GM19043 (cell line): ENCODE measurements around the gene FBXO31.
"Not testable (repeated sequence)": the region's sequence is repeated elsewhere in the genome, so short reads cannot be mapped to it uniquely, and the experiment has no call there.

Experiments used
- ATAC-seq: cut with Tn5 transposase; IDR thresholded peaks from one replicate; pipeline ENCODE4 v1.9.1; 2021; ENCODE audit warnings: low read depth; ENCODE audit not compliant: unreplicated experiment

The FBXO31 gene

GRCh38 chr16:87365021-87365713 is 18.4 kb downstream of the FBXO31 start:
- no peak for ATAC-seq

- ATAC-seq: no peak
These were observed 19.7 kb downstream of the FBXO31 start for GRCh38 chr16:87363771-87364455.

- ATAC-seq: not testable (repeated sequence)
These were observed 20.6 kb downstream of the FBXO31 start for GRCh38 chr16:87362828-87363559.

- no peak for ATAC-seq
These were observed 21.5 kb downstream of the FBXO31 start for GRCh38 chr16:87361916-87362619.

- no peak for ATAC-seq
These were observed 22.5 kb downstream of the FBXO31 start for GRCh38 chr16:87360862-87361610.

- ATAC-seq: no peak
These were observed 24.5 kb downstream of the FBXO31 start for GRCh38 chr16:87359121-87359520.

- ATAC-seq: no peak
These were observed 24.9 kb downstream of the FBXO31 start for GRCh38 chr16:87358696-87359095.

GRCh38 chr16:87358250-87358649 is 25.3 kb downstream of the FBXO31 start:
- no peak for ATAC-seq

- no peak for ATAC-seq
These were observed 27.1 kb downstream of the FBXO31 start for GRCh38 chr16:87356491-87356853.

- no peak for ATAC-seq
These were observed 30.0 kb downstream of the FBXO31 start for GRCh38 chr16:87353613-87354012.

- no peak for ATAC-seq
These were observed 30.8 kb downstream of the FBXO31 start for GRCh38 chr16:87352818-87353217.

- no peak for ATAC-seq
These were observed 32.3 kb downstream of the FBXO31 start for GRCh38 chr16:87351320-87351698.

GRCh38 chr16:87350681-87351319 is 32.8 kb downstream of the FBXO31 start:
- ATAC-seq: no peak

- no peak for ATAC-seq
These were observed 33.5 kb downstream of the FBXO31 start for GRCh38 chr16:87350031-87350430.

- no peak for ATAC-seq
These were observed 34.9 kb downstream of the FBXO31 start for GRCh38 chr16:87348616-87349157.

GRCh38 chr16:87347932-87348615 is 35.5 kb downstream of the FBXO31 start:
- ATAC-seq: no peak

- ATAC-seq: no peak
These were observed 37.0 kb downstream of the FBXO31 start for GRCh38 chr16:87346517-87347060.

GRCh38 chr16:87345726-87346424 is 37.7 kb downstream of the FBXO31 start:
- ATAC-seq: no peak
